ENCODE data around the gene SETD1A.

The SETD1A gene
- total RNA-seq: 35.2 to 58.5 (median 47.7) reads per million in 4 experiments

- peak; percentile 92 for DNase-seq
Measured at GRCh38 chr16:30957456-30958174, at the start of gene SETD1A. TSS of gene SETD1A (plus strand) at chr16:30957754. CDS start at chr16:30958732, 978 bp downstream.

GRCh38 chr16:30910427-30911029, 47.0 kb upstream of the SETD1A start:
- no peak for DNase-seq

GRCh38 chr16:30912794-30913412, 44.7 kb upstream of the SETD1A start:
- no peak for DNase-seq

- DNase-seq: no peak
Measured at GRCh38 chr16:30914830-30915229, 42.7 kb upstream of the SETD1A start.

GRCh38 chr16:30918614-30919013, 38.9 kb upstream of the SETD1A start:
- DNase-seq: no peak

- no peak for DNase-seq
Measured at GRCh38 chr16:30920891-30921290, 36.7 kb upstream of the SETD1A start.

GRCh38 chr16:30921459-30921747, 36.2 kb upstream of the SETD1A start:
- DNase-seq: no peak

GRCh38 chr16:30921748-30922419, 35.7 kb upstream of the SETD1A start:
- peak; percentile 85 for DNase-seq

GRCh38 chr16:30922420-30922959, 35.1 kb upstream of the SETD1A start:
- DNase-seq: peak; percentile 99

- peak; percentile 91 for DNase-seq
Measured at GRCh38 chr16:30922960-30923535, 34.5 kb upstream of the SETD1A start.

GRCh38 chr16:30923554-30924075, 33.9 kb upstream of the SETD1A start, which contains the start of gene FBXL19:
TSS of gene FBXL19 (plus strand) at chr16:30923572. CDS start at chr16:30925755, 2,183 bp downstream.
- peak; percentile 25 for DNase-seq

- DNase-seq: no peak
Measured at GRCh38 chr16:30924076-30924912, 33.3 kb upstream of the SETD1A start.

- no peak for DNase-seq
Measured at GRCh38 chr16:30924913-30925631, 32.5 kb upstream of the SETD1A start.

- DNase-seq: no peak
Measured at GRCh38 chr16:30925632-30925987, 31.9 kb upstream of the SETD1A start.

- DNase-seq: no peak
Measured at GRCh38 chr16:30925995-30926811, 31.4 kb upstream of the SETD1A start.

GRCh38 chr16:30926937-30927788, 30.4 kb upstream of the SETD1A start:
- DNase-seq: no peak

GRCh38 chr16:30927789-30928378, 29.7 kb upstream of the SETD1A start:
- no peak for DNase-seq

GRCh38 chr16:30928390-30928789, 29.2 kb upstream of the SETD1A start:
- DNase-seq: no peak

- no peak for DNase-seq
Measured at GRCh38 chr16:30929167-30929566, 28.4 kb upstream of the SETD1A start.

All from effector CD8-positive, alpha-beta T cell (primary cell).